Central memory CD8-positive, alpha-beta T cell (primary cell): ENCODE results near the gene ZYG11B.
A peak's percentile ranks its signal among the peaks of the same experiment; 100 is the strongest.
"Not testable (repeated sequence)": the region's sequence is repeated elsewhere in the genome, so short reads cannot be mapped to it uniquely, and the experiment has no call there.

Experiments
- ATAC-seq: fragments of 150-1000 bp; cut with Tn5 transposase; replicated peaks from 2 replicates; pipeline ENCODE4 v1.10.0; 2022; ENCODE audit warnings: mild to moderate bottlenecking, moderate FRiP score, moderate number of reproducible peaks; ENCODE audit not compliant: poor library complexity, severe bottlenecking; ENCODE audit errors: extremely low read depth
- DNase-seq, 2 donors: peaks; one replicate each; pipeline ENCODE4 v3.0.0; 2021; ENCODE audit warnings: low spot score in 2 of 2
- H3K27ac Mint-ChIP-seq: one replicate; pipeline ENCODE4 v1.8.0; 2022; ENCODE audit warnings: low read depth, mild to moderate bottlenecking, moderate library complexity, mixed read lengths
- H3K27me3 Mint-ChIP-seq: one replicate; pipeline ENCODE4 v1.8.0; 2022; ENCODE audit warnings: mixed read lengths
- H3K36me3 Mint-ChIP-seq: one replicate; pipeline ENCODE4 v1.8.0; 2022; ENCODE audit warnings: mild to moderate bottlenecking, moderate library complexity, mixed read lengths; ENCODE audit not compliant: insufficient read depth
- H3K4me1 Mint-ChIP-seq: one replicate; pipeline ENCODE4 v1.8.0; 2022; ENCODE audit warnings: mixed read lengths
- H3K4me3 Mint-ChIP-seq: one replicate; pipeline ENCODE4 v1.8.0; 2022; ENCODE audit warnings: mild to moderate bottlenecking, moderate library complexity, mixed read lengths
- H3K9me3 Mint-ChIP-seq: one replicate; pipeline ENCODE4 v1.8.0; 2022; ENCODE audit warnings: mixed read lengths

ZYG11B gene

DNA sequence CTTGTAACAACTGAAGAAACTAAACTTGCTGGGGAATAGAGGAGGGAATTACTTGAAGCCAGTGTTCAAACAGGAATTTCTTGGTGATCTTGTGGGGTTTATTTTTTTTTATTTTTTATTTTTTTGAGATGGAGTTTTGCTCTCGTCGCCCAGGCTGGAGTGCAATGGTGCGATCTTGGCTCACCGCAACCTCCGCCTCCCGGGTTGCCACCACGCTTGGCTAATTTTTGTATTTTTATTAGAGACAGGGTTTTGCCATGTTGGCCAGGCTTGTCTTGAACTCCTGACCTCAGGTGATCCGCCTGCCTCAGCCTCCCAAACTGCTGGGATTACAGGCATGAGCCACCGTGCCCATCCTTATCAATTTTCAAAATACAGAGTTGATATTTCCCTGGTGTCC lies 23.2 kb downstream of the ZYG11B start:
- not testable (repeated sequence) for H3K36me3 Mint-ChIP-seq, H3K9me3 Mint-ChIP-seq, H3K27me3 Mint-ChIP-seq, H3K4me3 Mint-ChIP-seq, ATAC-seq, H3K4me1 Mint-ChIP-seq, DNase-seq, H3K27ac Mint-ChIP-seq

- ATAC-seq, H3K36me3 Mint-ChIP-seq, H3K4me1 Mint-ChIP-seq, H3K4me3 Mint-ChIP-seq, DNase-seq, H3K27me3 Mint-ChIP-seq, H3K9me3 Mint-ChIP-seq, H3K27ac Mint-ChIP-seq: not testable (repeated sequence)
Measured at GRCh38 chr1:52750139-52750538, 23.9 kb downstream of the ZYG11B start.

DNA sequence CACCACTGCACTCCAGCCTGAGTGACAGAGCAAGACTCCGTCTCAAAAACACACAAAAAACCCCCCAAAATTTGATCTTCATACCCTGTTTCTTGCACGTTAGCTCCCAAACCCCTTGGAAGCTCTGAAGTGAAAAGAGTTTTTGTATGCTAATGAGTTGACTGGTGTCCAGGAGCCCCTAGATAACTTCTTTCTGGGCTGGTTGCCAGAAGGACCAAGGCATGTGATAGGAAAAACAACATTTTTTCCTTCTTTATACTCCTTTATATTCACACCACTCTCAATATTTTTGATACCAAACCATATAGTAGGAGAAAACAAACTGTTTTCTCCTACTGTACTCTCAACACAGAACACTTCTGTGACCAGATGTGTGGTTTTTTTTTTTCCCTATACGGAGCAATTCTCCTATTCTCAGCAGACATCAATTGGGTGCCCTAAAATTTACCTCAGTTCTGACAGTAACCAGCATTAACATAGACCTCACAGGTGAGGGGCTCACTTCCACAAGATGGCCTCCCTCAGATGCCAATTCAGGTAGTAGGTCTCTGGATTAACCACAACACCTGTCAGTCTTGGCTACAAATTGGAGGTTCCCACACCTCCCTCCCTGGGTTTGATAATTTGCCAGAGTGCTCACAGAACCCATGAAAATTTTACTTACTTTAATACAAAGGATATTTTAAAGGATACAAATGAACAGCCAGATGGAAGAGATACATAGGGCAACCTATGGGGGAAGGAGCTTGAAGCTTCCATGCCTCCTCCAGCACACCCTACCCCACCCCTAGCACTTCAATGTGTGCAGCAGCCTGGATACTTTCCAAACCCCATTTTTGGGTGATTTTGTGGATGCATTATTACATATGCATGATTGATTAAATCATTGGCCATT lies 25.6 kb downstream of the ZYG11B start:
- no peak overlapping the region for H3K4me3 Mint-ChIP-seq
- ATAC-seq (no peak), DNase-seq (no peak)
- no peaks in the 10 kb centered on the region for H3K9me3 Mint-ChIP-seq
- H3K4me1 Mint-ChIP-seq, result peaks cover 11% of the 10 kb centered on the region
- peak overlapping the region; percentile 42 for H3K27ac Mint-ChIP-seq
- peaks cover 5% of the 10 kb centered on the region for H3K36me3 Mint-ChIP-seq
- H3K27me3 Mint-ChIP-seq, result no peaks in the 10 kb centered on the region

- peaks cover 11% of the 10 kb centered on the region for H3K4me1 Mint-ChIP-seq
Measured at GRCh38 chr1:52752484-52752826, 26.2 kb downstream of the ZYG11B start.

GRCh38 chr1:52753169-52753568 lies 26.9 kb downstream of the ZYG11B start:
- Mint-ChIP-seq H3K4me1 (peaks cover 11% of the 10 kb centered on the region), H3K4me3 (no peak overlapping the region), H3K36me3 (peaks cover 13% of the 10 kb centered on the region), H3K9me3 (no peaks in the 10 kb centered on the region), H3K27me3 (no peaks in the 10 kb centered on the region), H3K27ac (no peak overlapping the region)
- ATAC-seq (no peak), DNase-seq (no peak)

More at GRCh38 chr1:52752484-52752826, 26.2 kb downstream of the ZYG11B start:
- no peak overlapping the region for H3K27ac Mint-ChIP-seq
- H3K4me3 Mint-ChIP-seq, result no peak overlapping the region
- H3K36me3 Mint-ChIP-seq, result peaks cover 7% of the 10 kb centered on the region
- ATAC-seq (no peak), DNase-seq (no peak)
- no peaks in the 10 kb centered on the region for H3K9me3 Mint-ChIP-seq
- H3K27me3 Mint-ChIP-seq, result no peaks in the 10 kb centered on the region

GRCh38 chr1:52756020-52756419 lies 29.8 kb downstream of the ZYG11B start:
- Mint-ChIP-seq H3K4me1 (peaks cover 12% of the 10 kb centered on the region), H3K36me3 (peaks cover 17% of the 10 kb centered on the region), H3K27me3 (no peaks in the 10 kb centered on the region), H3K9me3 (no peaks in the 10 kb centered on the region), H3K4me3 (no peak overlapping the region), H3K27ac (no peak overlapping the region)
- DNase-seq (no peak), ATAC-seq (no peak)

DNA sequence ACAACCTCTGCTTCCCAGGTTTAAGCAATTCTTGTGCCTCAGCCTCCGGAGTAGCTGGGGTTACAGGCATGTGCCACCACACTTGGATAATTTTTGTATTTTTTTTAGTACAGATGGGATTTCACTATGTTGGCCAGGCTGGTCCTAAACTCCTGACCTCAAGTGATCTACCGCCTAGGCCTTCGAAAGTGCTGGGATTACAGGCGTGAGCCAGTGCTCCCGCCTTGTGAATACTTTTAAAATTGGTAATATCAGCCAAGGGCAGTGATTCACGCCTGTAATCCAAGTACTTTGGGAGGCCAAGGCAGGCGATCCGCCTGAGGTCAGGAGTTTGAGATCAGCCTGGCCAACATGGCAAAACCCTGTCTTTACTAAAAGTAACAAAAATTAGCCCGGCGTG lies 33.7 kb downstream of the ZYG11B start:
- ATAC-seq (no peak), DNase-seq (no peak)
- Mint-ChIP-seq H3K27ac (no peak overlapping the region), H3K27me3 (no peaks in the 10 kb centered on the region), H3K4me3 (no peak overlapping the region), H3K9me3 (no peaks in the 10 kb centered on the region), H3K36me3 (peaks cover 15% of the 10 kb centered on the region), H3K4me1 (peaks cover 16% of the 10 kb centered on the region)

GRCh38 chr1:52767596-52768280 lies 41.5 kb downstream of the ZYG11B start:
- ATAC-seq (no peak), DNase-seq (no peak)
- H3K4me1 Mint-ChIP-seq, result peaks cover 20% of the 10 kb centered on the region
- H3K27me3 Mint-ChIP-seq, result no peaks in the 10 kb centered on the region
- H3K27ac Mint-ChIP-seq, result no peak overlapping the region
- peaks cover 12% of the 10 kb centered on the region for H3K36me3 Mint-ChIP-seq
- H3K9me3 Mint-ChIP-seq, result no peaks in the 10 kb centered on the region
- no peak overlapping the region for H3K4me3 Mint-ChIP-seq

GRCh38 chr1:52769346-52770033 lies 43.2 kb downstream of the ZYG11B start:
- no peak overlapping the region for H3K27ac Mint-ChIP-seq

DNA sequence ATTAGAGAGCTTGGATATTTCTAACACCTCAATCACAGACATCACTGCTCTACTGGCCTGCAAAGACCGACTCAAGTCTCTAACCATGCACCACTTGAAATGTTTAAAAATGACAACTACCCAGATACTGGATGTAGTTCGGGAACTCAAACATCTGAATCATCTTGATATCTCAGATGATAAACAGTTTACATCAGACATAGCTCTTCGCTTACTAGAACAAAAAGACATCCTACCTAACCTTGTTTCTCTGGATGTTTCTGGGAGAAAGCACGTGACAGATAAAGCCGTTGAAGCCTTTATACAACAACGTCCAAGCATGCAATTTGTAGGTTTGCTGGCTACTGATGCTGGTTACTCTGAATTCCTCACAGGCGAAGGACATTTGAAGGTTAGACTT lies 45.1 kb downstream of the ZYG11B start:
- ATAC-seq (no peak), DNase-seq (no peak)
- no peaks in the 10 kb centered on the region for H3K9me3 Mint-ChIP-seq
- H3K27ac Mint-ChIP-seq, result no peak overlapping the region
- H3K36me3 Mint-ChIP-seq, result peaks cover 13% of the 10 kb centered on the region
- H3K27me3 Mint-ChIP-seq, result no peaks in the 10 kb centered on the region
- H3K4me3 Mint-ChIP-seq, result no peak overlapping the region
- peaks cover 16% of the 10 kb centered on the region for H3K4me1 Mint-ChIP-seq

More at GRCh38 chr1:52769346-52770033, 43.2 kb downstream of the ZYG11B start:
- Mint-ChIP-seq H3K9me3 (no peaks in the 10 kb centered on the region), H3K36me3 (peaks cover 12% of the 10 kb centered on the region), H3K4me3 (no peak overlapping the region), H3K27me3 (no peaks in the 10 kb centered on the region), H3K4me1 (peaks cover 16% of the 10 kb centered on the region)
- DNase-seq (no peak), ATAC-seq (no peak)

- Mint-ChIP-seq H3K4me1 (no peaks in the 10 kb centered on the region), H3K9me3 (no peaks in the 10 kb centered on the region), H3K27ac (no peak overlapping the region), H3K4me3 (no peak overlapping the region), H3K36me3 (peaks cover 21% of the 10 kb centered on the region), H3K27me3 (no peaks in the 10 kb centered on the region)
- ATAC-seq, result no peak
- no peak for DNase-seq
Measured at GRCh38 chr1:52786148-52786547, 59.9 kb downstream of the ZYG11B start.

DNA sequence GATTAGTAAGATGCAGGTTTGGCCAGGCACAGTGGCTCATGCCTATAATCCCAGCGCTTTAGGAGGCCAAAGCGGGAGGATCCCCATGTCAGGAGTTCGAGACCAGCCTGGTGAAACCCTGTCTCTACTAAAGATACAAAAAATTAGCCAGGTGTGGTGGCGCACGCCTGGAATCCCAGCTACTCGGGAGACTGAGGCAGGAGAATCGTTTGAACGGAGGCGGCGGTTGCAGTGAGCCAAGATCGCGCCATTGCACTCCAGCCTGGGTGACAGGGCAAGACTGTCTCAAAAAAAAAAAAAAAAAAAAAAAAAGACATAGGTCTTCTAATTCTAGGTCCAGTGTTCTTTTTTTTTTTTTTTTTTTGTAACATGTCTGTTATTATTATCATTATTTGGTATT lies 64.2 kb downstream of the ZYG11B start:
- not testable (repeated sequence) for H3K4me1 Mint-ChIP-seq, H3K9me3 Mint-ChIP-seq, H3K4me3 Mint-ChIP-seq, H3K27me3 Mint-ChIP-seq, DNase-seq, ATAC-seq, H3K27ac Mint-ChIP-seq
- H3K36me3 Mint-ChIP-seq, result peaks cover 14% of the 10 kb centered on the region
